ENCODE measurements around the gene RNASE8.

The RNASE8 gene

GRCh38 chr14:21056520-21057163 lies 980 bp upstream of the RNASE8 start:
- no peak for TF ChIP-seq CTCF (conservative IDR thresholded peaks at IDR 0.05; ENCODE audit: low read depth, low read length)
- Histone ChIP-seq H3K9ac (no peak overlapping the region), H3K27me3 (ENCODE audit: insufficient read depth, low read depth) (no peaks in the 10 kb centered on the region), H3K36me3 (ENCODE audit: insufficient read depth) (no peaks in the 10 kb centered on the region), H3K4me2 (no peak overlapping the region), H2AFZ (ENCODE audit: low read depth) (no peak overlapping the region), H3K79me2 (ENCODE audit: insufficient read depth, low read depth) (no peaks in the 10 kb centered on the region), H3K4me1 (ENCODE audit: low read depth, poor library complexity, severe bottlenecking) (no peaks in the 10 kb centered on the region), H3K4me3 (IDR thresholded peaks at IDR 0.05; ENCODE audit: insufficient read depth, low read depth, low read length) (no peak overlapping the region), H4K20me1 (ENCODE audit: insufficient read depth) (no peaks in the 10 kb centered on the region), H3K27ac (no peak overlapping the region)

- H3K36me3 ChIP-seq (ENCODE audit: insufficient read depth), result no peaks in the 10 kb centered on the region
- H3K27ac ChIP-seq, result no peak overlapping the region
- no peaks in the 10 kb centered on the region for H3K79me2 ChIP-seq (ENCODE audit: insufficient read depth, low read depth)
- no peak overlapping the region for H2AFZ ChIP-seq (ENCODE audit: low read depth)
- H3K4me3 ChIP-seq (IDR thresholded peaks at IDR 0.05; ENCODE audit: insufficient read depth, low read depth, low read length), result no peak overlapping the region
- no peaks in the 10 kb centered on the region for H4K20me1 ChIP-seq (ENCODE audit: insufficient read depth)
- TF ChIP-seq CTCF (conservative IDR thresholded peaks at IDR 0.05; ENCODE audit: low read depth, low read length), result no peak
- no peaks in the 10 kb centered on the region for H3K27me3 ChIP-seq (ENCODE audit: insufficient read depth, low read depth)
- no peak overlapping the region for H3K4me2 ChIP-seq
- H3K4me1 ChIP-seq (ENCODE audit: low read depth, poor library complexity, severe bottlenecking), result no peaks in the 10 kb centered on the region
- H3K9ac ChIP-seq, result no peak overlapping the region
These were observed 1.3 kb downstream of the RNASE8 start for GRCh38 chr14:21058903-21059302.

- Histone ChIP-seq H3K36me3 (ENCODE audit: insufficient read depth) (no peaks in the 10 kb centered on the region), H3K79me2 (ENCODE audit: insufficient read depth, low read depth) (no peaks in the 10 kb centered on the region), H2AFZ (ENCODE audit: low read depth) (no peak overlapping the region), H3K27ac (no peak overlapping the region), H3K4me1 (ENCODE audit: low read depth, poor library complexity, severe bottlenecking) (no peaks in the 10 kb centered on the region), H3K4me3 (IDR thresholded peaks at IDR 0.05; ENCODE audit: insufficient read depth, low read depth, low read length) (no peak overlapping the region), H3K27me3 (ENCODE audit: insufficient read depth, low read depth) (no peaks in the 10 kb centered on the region), H3K4me2 (no peak overlapping the region), H4K20me1 (ENCODE audit: insufficient read depth) (no peaks in the 10 kb centered on the region), H3K9ac (no peak overlapping the region)
- no peak for TF ChIP-seq CTCF (conservative IDR thresholded peaks at IDR 0.05; ENCODE audit: low read depth, low read length)
These were observed 2.4 kb downstream of the RNASE8 start for GRCh38 chr14:21059842-21060613.

GRCh38 chr14:21060614-21061346 lies 3.2 kb downstream of the RNASE8 start:
- Histone ChIP-seq H3K79me2 (ENCODE audit: insufficient read depth, low read depth) (no peaks in the 10 kb centered on the region), H3K4me3 (IDR thresholded peaks at IDR 0.05; ENCODE audit: insufficient read depth, low read depth, low read length) (no peak overlapping the region), H3K27ac (no peak overlapping the region), H3K36me3 (ENCODE audit: insufficient read depth) (no peaks in the 10 kb centered on the region), H3K27me3 (ENCODE audit: insufficient read depth, low read depth) (no peaks in the 10 kb centered on the region), H4K20me1 (ENCODE audit: insufficient read depth) (no peaks in the 10 kb centered on the region), H3K4me2 (no peak overlapping the region), H3K4me1 (ENCODE audit: low read depth, poor library complexity, severe bottlenecking) (no peaks in the 10 kb centered on the region), H2AFZ (ENCODE audit: low read depth) (no peak overlapping the region), H3K9ac (no peak overlapping the region)
- no peak for TF ChIP-seq CTCF (conservative IDR thresholded peaks at IDR 0.05; ENCODE audit: low read depth, low read length)
